Chondrocyte (in vitro differentiated cells): ENCODE measurements around the gene POU2F2. TPM values are rescaled to one million over a fixed set of nuclear protein-coding genes. Genes with fewer than 3 reads are reported as not detected.

ENCODE experiments used
- DNase-seq: peaks from one replicate; pipeline ENCODE4 v3.0.0; 2021; ENCODE audit warnings: mixed read lengths, low spot score
- H3K27ac Mint-ChIP-seq: one replicate; pipeline ENCODE4 v1.8.0; 2021; ENCODE audit warnings: mild to moderate bottlenecking, moderate library complexity, mixed read lengths; ENCODE audit not compliant: unreplicated experiment
- H3K27me3 Mint-ChIP-seq: 2 replicates; pipeline ENCODE4 v1.8.0; 2021; ENCODE audit warnings: low read depth, mixed read lengths
- H3K36me3 Mint-ChIP-seq: 2 replicates; pipeline ENCODE4 v1.8.0; 2021; ENCODE audit warnings: low read depth, mixed read lengths
- H3K4me1 Mint-ChIP-seq: 2 replicates; pipeline ENCODE4 v1.8.0; 2021; ENCODE audit warnings: low read depth, mild to moderate bottlenecking, mixed read lengths
- H3K4me3 Mint-ChIP-seq: one replicate; pipeline ENCODE4 v1.8.0; 2021; ENCODE audit warnings: mild to moderate bottlenecking, moderate library complexity, mixed read lengths; ENCODE audit not compliant: unreplicated experiment
- H3K9me3 Mint-ChIP-seq: 2 replicates; pipeline ENCODE4 v1.8.0; 2021; ENCODE audit warnings: low read depth, mixed read lengths
- total RNA-seq: library from RNA; stranded (reverse); gene quantifications from 3 replicates; pipeline ENCODE4 v1.2.1, GENCODE V29; 2021
- TF ChIP-seq, protein P1 (sequence below): fragments of 200-600 bp; sonication (generic); IDR thresholded peaks from 2 replicates; pipeline ENCODE4 v1.5.0; 2021; ENCODE audit warnings: antibody characterized with exemption, mild to moderate bottlenecking, moderate library complexity

Gene POU2F2
- total RNA-seq, 1 donor from 2014 or later = 1.5 TPM

DNA sequence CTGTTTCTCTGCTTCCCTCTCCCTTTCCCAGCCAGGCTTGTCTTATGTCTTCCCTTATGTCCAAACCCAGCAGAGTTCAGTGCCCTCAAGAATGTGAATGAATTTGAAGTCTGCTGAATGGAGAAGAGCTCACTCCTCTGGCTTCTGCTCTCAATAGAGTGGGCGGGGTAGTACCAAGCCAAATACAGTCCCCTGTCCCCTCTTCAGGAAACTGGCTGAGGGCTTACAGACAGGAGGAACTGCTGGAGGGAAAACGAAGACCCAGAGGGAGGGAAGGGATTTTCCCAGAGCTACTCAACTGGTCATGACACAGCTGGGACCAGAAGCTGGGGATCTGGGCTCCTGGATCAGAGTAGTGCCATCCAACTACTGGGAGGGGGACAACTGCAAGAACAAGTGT is 32.9 kb upstream of the POU2F2 start:
- H3K27me3 Mint-ChIP-seq = peaks cover 44% of the 10 kb centered on the region
- no peaks in the 10 kb centered on the region for H3K4me1 Mint-ChIP-seq
- H3K9me3 Mint-ChIP-seq = no peaks in the 10 kb centered on the region
- TF ChIP-seq, protein P1, sequence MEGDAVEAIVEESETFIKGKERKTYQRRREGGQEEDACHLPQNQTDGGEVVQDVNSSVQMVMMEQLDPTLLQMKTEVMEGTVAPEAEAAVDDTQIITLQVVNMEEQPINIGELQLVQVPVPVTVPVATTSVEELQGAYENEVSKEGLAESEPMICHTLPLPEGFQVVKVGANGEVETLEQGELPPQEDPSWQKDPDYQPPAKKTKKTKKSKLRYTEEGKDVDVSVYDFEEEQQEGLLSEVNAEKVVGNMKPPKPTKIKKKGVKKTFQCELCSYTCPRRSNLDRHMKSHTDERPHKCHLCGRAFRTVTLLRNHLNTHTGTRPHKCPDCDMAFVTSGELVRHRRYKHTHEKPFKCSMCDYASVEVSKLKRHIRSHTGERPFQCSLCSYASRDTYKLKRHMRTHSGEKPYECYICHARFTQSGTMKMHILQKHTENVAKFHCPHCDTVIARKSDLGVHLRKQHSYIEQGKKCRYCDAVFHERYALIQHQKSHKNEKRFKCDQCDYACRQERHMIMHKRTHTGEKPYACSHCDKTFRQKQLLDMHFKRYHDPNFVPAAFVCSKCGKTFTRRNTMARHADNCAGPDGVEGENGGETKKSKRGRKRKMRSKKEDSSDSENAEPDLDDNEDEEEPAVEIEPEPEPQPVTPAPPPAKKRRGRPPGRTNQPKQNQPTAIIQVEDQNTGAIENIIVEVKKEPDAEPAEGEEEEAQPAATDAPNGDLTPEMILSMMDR = no peak
- no peak for DNase-seq
- H3K27ac Mint-ChIP-seq = no peak overlapping the region
- H3K36me3 Mint-ChIP-seq = no peaks in the 10 kb centered on the region
- no peak overlapping the region for H3K4me3 Mint-ChIP-seq

DNA sequence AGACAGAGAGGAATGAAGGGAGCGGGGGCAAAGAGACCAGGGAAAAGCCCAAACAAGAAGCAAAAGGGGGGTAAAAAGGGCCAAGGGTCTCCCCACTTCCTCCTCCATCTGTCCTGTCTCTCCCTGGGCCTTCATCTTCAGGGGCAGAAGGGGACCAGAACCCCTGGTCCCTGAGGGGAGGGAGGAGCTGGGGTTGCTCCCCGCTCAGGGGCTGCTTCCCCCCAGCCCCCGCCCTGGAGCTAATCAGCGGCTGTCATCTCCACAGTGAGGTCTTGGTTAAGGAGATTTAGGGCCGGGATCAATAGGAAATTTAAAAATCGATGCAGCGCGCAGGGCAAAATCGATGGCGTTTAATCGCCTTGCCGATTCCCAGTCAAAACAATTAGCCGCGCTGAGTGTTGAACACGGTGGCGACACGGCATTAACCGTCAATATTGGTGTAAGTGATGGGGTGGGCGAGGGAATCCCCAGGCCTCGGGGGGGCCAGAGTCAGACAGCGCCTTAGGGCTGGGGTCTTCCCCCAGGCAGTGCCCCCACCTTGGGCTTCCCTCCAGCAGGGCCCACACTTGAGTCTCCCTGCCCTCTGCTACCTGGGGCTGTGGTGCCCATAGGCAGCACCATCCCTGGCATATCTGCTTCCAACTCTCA is 29.5 kb upstream of the POU2F2 start:
- Mint-ChIP-seq H3K4me1 (no peaks in the 10 kb centered on the region), H3K36me3 (no peaks in the 10 kb centered on the region), H3K4me3 (no peak overlapping the region), H3K27ac (no peak overlapping the region), H3K9me3 (no peaks in the 10 kb centered on the region), H3K27me3 (peaks cover 67% of the 10 kb centered on the region)
- TF ChIP-seq, protein P1 = no peak
- no peak for DNase-seq

DNA sequence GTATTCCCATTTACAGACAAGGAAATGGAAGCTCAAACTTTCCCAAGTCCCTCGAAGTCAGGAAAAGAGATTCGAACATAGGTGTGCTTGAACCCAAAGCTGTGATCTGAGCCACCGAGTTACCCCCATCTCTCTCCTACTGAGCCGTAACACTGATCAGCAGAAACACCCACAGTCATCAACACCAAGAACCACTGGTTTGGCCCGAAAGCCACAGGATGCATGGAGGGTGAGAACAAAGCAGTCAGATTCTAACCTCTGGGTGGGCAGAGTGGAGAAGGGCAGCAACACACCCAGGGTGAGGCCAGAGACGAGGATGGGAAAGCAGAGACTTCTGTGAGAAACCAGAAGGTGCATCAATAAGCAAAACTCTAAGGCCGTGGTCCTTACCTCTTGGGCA is 27.7 kb upstream of the POU2F2 start:
- Mint-ChIP-seq H3K9me3 (no peaks in the 10 kb centered on the region), H3K27me3 (peaks cover 70% of the 10 kb centered on the region), H3K4me1 (no peaks in the 10 kb centered on the region), H3K36me3 (no peaks in the 10 kb centered on the region), H3K27ac (no peak overlapping the region), H3K4me3 (no peak overlapping the region)
- TF ChIP-seq, protein P1 = no peak
- DNase-seq = no peak

DNA sequence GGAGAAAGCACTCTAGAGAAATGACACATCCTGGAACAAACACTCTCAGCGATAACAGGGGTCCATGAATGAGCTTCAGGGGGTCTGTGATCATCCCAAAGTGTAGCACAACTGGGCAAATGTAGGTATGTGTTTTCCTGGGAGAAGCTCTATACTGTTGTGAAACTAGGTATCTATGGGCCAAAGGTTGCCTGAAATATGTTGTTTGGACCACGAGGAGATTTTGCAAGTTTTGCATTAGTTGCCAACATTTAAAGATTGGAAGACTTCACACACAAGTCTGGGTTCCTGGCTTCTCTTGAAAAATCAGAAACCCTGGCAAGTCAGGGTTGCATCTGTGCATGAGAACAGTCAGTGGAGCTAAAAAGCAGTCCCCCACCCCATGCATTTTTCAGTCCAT is 26.7 kb upstream of the POU2F2 start:
- peaks cover 2% of the 10 kb centered on the region for H3K36me3 Mint-ChIP-seq
- H3K27ac Mint-ChIP-seq = no peak overlapping the region

DNA sequence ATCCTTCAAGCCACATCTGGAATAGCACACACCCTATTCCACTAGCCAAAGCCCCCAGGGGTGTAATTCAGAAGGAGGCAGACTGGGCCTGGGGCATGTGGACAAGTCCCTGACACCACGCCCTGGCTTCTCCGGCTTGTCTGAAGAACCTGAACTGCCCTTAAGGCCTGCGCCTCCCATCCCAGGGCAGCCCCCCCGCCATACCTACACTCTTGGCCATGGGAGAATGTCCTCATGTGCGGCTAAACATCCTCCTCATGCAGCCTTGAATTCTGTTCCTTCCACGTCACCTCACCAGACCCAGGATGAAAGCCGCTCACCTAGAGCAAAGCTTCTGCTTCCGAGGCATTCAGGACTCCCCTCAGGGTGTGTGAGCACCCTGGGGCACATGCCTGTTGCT is 24.3 kb upstream of the POU2F2 start:
- Mint-ChIP-seq H3K27ac (no peak overlapping the region), H3K27me3 (peaks cover 87% of the 10 kb centered on the region), H3K4me3 (no peak overlapping the region), H3K36me3 (peaks cover 3% of the 10 kb centered on the region), H3K4me1 (no peaks in the 10 kb centered on the region), H3K9me3 (no peaks in the 10 kb centered on the region)
- DNase-seq = no peak
- TF ChIP-seq, protein P1 = no peak

More for the DNA sequence above, 26.7 kb upstream of the POU2F2 start:
- peaks cover 78% of the 10 kb centered on the region for H3K27me3 Mint-ChIP-seq
- H3K9me3 Mint-ChIP-seq = no peaks in the 10 kb centered on the region
- H3K4me3 Mint-ChIP-seq = no peak overlapping the region
- no peak for DNase-seq
- no peaks in the 10 kb centered on the region for H3K4me1 Mint-ChIP-seq
- TF ChIP-seq, protein P1 = no peak
